Adipose tissue (tissue), 3 donors: ENCODE data around the gene CAPN10. TPM values are rescaled to one million over a fixed set of nuclear protein-coding genes. Genes with fewer than 3 reads are reported as not detected.

ENCODE experiments used
- H3K27ac ChIP-seq: one replicate; pipeline ENCODE4 v1.5.1; 2013; ENCODE audit warnings: low read depth, low read length
- WGBS, 3 donors: extraction: QIAGEN DNeasy Blood & Tissue Kit; methylation state at CpG; one replicate each; pipeline ENCODE4 v1.1.7; 2013; 5-methylcytosine and 5-hydroxymethylcytosine counted together
- polyA plus RNA-seq, 3 donors: library from polyadenylated mRNA; stranded (reverse); fragments of 200-250 nt; gene quantifications; one replicate each; pipeline ENCODE4 v1.2.3, GENCODE V29; 2013
- donor health status: healthy with polysubstance abuse.
- donor health status: Bipolar disorder and iron deficiency.
- donor health status: healthy.

The CAPN10 gene
- polyA plus RNA-seq, 3 donors: 13.4 to 25.3 (median 18.7) TPM

GRCh38 chr2:240582781-240583180 is 3.8 kb upstream of the CAPN10 start:
- WGBS, 3 donors: 79 to 89% (median 88%) methylated on average over 3 of the region's 3 CpGs

GRCh38 chr2:240583774-240584173 is 2.8 kb upstream of the CAPN10 start:
- 85 to 95% (median 90%) methylated on average over 4 of the region's 4 CpGs for WGBS, 3 donors
- no peak overlapping the region for H3K27ac ChIP-seq

More at GRCh38 chr2:240582781-240583180, 3.8 kb upstream of the CAPN10 start:
- no peak overlapping the region for H3K27ac ChIP-seq

- WGBS, 3 donors: 54 to 75% (median 73%) methylated on average over 4 of the region's 4 CpGs
- no peak overlapping the region for H3K27ac ChIP-seq
Observed at GRCh38 chr2:240584486-240585031, 2.0 kb upstream of the CAPN10 start.

- no peak overlapping the region for H3K27ac ChIP-seq
- 77 to 81% (median 78%) methylated on average over 6 of the region's 6 CpGs for WGBS, 3 donors
Observed at GRCh38 chr2:240585101-240585500, 1.4 kb upstream of the CAPN10 start.

DNA sequence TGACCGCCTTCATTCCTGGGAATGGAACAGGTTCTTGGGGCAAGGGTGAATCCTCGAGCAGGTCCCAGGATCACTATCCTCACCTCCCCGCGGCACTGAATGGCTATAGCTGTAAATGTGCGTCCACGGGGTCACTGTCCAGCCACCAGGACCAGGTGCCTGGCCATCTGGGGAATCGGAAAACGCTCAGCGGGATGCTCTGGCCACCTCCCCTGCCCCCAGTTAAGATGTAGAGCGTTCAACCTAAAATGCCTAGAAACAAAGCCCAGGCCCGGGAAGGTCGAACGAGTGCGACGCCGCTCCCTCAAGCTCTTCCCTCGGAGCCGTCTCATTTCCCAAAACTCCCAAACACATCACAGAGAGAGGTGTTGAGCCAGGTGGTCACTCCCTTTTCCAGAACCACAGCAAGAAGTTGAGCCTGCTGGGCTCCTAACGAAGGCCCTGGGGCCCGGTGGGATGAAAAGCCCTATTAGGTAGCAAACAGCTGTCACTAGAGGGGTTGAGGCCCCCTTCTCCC is 795 bp upstream of the CAPN10 start:
- H3K27ac ChIP-seq: no peak overlapping the region
- WGBS, 3 donors: 5 to 6% (median 5%) methylated on average over 20 of the region's 20 CpGs

GRCh38 chr2:240586919-240587800 is 626 bp downstream of the CAPN10 start:
- H3K27ac ChIP-seq: no peak overlapping the region
- WGBS, 3 donors: 2 to 5% (median 5%) methylated on average over 47 to 62 of the region's 62 CpGs

- H3K27ac ChIP-seq: no peak overlapping the region
- WGBS, 3 donors: 84 to 88% (median 85%) methylated on average over 10 of the region's 10 CpGs
Observed at GRCh38 chr2:240588006-240588655, 1.6 kb downstream of the CAPN10 start.

GRCh38 chr2:240588669-240589068 is 2.1 kb downstream of the CAPN10 start:
- H3K27ac ChIP-seq: no peak overlapping the region
- WGBS, 3 donors: 77 to 89% (median 83%) methylated on average over 4 of the region's 4 CpGs

- 83 to 89% (median 87%) methylated on average over 14 of the region's 14 CpGs for WGBS, 3 donors
- H3K27ac ChIP-seq: no peak overlapping the region
Observed at GRCh38 chr2:240589375-240589774, 2.8 kb downstream of the CAPN10 start.

DNA sequence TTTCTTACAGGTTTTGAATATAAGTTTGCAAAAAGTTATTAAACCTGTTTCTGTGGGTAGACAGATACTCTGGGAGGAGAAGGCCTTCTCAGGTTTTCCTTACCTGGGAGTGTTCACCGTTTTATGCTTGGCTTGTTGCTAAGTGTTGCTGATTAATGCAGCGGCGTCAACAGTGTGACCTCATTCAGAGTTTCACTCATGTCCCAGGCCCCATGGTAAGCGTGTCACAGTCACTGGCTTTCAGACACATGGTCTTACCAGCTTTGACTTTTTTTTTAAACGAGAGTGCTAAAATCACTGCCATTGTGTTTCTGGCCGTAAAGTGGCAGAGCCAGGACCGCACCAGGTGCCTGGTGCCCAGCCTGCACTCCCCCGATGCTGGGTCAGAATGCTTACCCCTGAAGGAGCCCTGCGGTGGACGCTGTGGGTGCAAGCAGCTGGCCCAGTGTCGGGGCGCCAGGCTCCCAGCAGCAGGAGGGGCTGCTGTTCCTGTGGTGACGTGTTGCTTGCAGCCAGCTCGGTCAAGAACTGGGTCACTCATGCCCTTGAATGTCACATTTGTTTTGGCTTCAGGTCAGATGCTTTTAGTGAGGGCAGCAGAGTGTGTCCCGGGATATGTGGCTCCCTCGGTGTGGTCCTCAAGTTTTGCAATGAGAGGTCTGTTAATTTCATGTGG is 3.5 kb downstream of the CAPN10 start:
- H3K27ac ChIP-seq: no peak overlapping the region
- 85 to 88% (median 85%) methylated on average over 16 of the region's 16 CpGs for WGBS, 3 donors

GRCh38 chr2:240590681-240591111 is 4.2 kb downstream of the CAPN10 start:
- 95 to 96% (median 96%) methylated on average over 21 of the region's 21 CpGs for WGBS, 3 donors
- H3K27ac ChIP-seq: no peak overlapping the region

DNA sequence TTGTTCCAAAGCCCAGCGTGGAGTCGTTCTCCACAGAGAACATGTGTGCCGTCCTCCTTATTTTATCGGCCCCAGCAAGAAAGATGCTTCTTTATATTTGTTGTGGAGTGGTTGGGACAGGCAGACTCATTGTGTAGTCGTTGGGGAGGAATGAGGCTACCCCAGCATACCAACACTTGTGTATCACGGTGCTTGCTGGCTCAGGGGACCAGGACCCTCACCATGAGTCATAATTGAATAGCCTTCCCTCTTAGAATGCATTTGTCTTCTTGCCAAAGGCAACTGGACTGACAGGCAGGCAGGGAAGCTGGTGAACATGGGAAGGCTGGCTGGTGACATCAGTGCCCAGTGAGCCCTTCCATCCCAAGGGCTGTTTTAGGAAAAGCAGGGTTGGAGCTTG is 4.7 kb downstream of the CAPN10 start:
- H3K27ac ChIP-seq: no peak overlapping the region

DNA sequence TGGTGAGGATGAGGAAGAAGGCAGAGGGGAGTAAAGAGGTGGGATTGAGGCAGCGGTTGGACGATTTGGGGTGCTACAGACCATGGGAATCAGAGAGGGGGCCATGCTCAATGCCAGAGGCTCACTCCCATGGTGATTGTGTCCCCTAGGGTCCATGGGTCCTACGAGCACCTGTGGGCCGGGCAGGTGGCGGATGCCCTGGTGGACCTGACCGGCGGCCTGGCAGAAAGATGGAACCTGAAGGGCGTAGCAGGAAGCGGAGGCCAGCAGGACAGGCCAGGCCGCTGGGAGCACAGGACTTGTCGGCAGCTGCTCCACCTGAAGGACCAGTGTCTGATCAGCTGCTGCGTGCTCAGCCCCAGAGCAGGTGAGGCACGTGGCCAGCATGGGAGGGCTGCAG is 5.2 kb downstream of the CAPN10 start:
- no peak overlapping the region for H3K27ac ChIP-seq
- 89 to 98% (median 94%) methylated on average over 12 to 13 of the region's 13 CpGs for WGBS, 3 donors

More for the DNA sequence above, 4.7 kb downstream of the CAPN10 start:
- WGBS, 3 donors: 92 to 96% (median 92%) methylated on average over 6 of the region's 6 CpGs

DNA sequence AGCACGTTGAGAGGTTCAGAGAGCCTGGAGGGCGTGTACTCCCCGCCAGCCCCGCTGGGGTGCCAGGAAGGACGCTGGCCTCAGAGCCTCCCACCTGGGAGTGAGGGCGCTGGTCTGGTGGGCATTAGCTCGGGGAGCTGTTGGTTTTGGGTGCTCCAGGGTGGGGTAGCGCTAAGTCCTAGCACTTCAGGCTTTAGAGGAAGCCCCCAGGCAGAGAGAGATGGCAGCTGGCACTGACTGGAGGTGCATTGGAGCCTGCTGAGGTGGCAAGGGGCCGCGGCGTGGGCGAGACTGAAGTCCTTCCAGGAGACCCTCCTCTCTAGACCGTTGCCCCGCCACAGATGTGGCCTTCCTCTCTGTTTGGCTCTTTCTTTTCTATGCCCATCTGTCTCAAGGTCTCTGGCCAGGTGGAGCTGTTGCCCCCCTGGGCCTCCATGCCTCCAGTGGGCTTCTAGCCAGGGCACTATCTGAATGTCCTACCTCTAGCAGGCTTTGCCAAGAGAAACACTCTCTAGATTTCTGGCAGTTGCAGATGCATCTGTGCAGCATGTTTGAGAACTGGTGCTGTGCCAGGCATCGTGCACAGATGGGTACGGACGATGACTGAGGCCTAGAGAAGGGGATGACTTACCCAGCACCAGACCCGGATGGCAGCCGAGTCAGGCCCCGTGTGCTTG is 6.6 kb downstream of the CAPN10 start:
- no peak overlapping the region for H3K27ac ChIP-seq
- 83 to 93% (median 91%) methylated on average over 19 to 20 of the region's 20 CpGs for WGBS, 3 donors

GRCh38 chr2:240593703-240594451 is 7.3 kb downstream of the CAPN10 start:
- WGBS, 3 donors: 88 to 96% (median 90%) methylated on average over 18 to 19 of the region's 19 CpGs
- H3K27ac ChIP-seq: no peak overlapping the region

DNA sequence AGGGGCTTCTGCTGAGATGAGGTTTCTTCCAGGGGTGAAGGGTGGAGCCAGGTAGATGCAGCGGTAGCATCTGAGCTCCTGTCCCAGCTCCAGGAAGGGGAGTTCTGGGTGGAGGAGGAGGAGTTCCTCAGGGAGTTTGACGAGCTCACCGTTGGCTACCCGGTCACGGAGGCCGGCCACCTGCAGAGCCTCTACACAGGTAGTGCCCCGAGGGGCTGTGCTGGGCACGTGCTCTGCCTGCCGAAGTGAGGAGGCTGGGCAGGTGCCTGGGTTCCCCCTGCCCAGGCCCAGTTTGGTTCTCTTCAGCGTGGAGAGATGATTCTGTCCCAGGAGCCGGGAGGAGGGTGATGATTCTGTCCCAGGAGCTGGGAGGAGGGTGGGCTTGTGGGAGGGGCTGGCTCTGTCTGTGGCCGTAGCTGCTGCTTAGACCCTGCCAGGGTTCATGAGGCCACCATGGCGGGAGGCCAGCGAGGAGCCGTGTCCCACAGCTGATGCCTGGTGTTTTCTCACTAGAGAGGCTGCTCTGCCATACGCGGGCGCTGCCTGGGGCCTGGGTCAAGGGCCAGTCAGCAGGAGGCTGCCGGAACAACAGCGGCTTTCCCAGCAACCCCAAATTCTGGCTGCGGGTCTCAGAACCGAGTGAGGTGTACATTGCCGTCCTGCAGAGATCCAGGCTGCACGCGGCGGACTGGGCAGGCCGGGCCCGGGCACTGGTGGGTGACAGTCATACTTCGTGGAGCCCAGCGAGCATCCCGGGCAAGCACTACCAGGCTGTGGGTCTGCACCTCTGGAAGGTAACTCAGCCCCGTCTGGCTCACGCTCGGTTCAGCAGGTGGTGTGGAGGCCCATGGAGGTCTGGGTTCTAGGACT is 8.2 kb downstream of the CAPN10 start:
- 77 to 90% (median 88%) methylated on average over 34 of the region's 34 CpGs for WGBS, 3 donors
- no peak overlapping the region for H3K27ac ChIP-seq
